ENCODE measurements around the gene PXYLP1.

Gene PXYLP1

GRCh38 chr3:141330235-141330634 lies 98.6 kb downstream of the PXYLP1 start:
- DNase-seq: no peak

GRCh38 chr3:141330718-141331376 lies 99.2 kb downstream of the PXYLP1 start:
- no peak for DNase-seq

- no peak for DNase-seq
These were observed 100.0 kb downstream of the PXYLP1 start for GRCh38 chr3:141331377-141332318.

- DNase-seq: no peak
These were observed 100.8 kb downstream of the PXYLP1 start for GRCh38 chr3:141332416-141332815.

GRCh38 chr3:141333836-141334626 lies 102.4 kb downstream of the PXYLP1 start:
- DNase-seq: no peak

GRCh38 chr3:141334627-141335250 lies 103.1 kb downstream of the PXYLP1 start:
- DNase-seq: no peak

- DNase-seq: no peak
These were observed 104.0 kb downstream of the PXYLP1 start for GRCh38 chr3:141335531-141336061.

- no peak for DNase-seq
These were observed 105.3 kb downstream of the PXYLP1 start for GRCh38 chr3:141336672-141337522.

GRCh38 chr3:141337523-141337854 lies 105.9 kb downstream of the PXYLP1 start:
- DNase-seq: no peak

- DNase-seq: no peak
These were observed 106.4 kb downstream of the PXYLP1 start for GRCh38 chr3:141337991-141338390.

GRCh38 chr3:141338881-141339280 lies 107.3 kb downstream of the PXYLP1 start:
- DNase-seq: no peak

GRCh38 chr3:141341536-141341935 lies 109.9 kb downstream of the PXYLP1 start:
- no peak for DNase-seq

- no peak for DNase-seq
These were observed 110.8 kb downstream of the PXYLP1 start for GRCh38 chr3:141342386-141342785.

- no peak for DNase-seq
These were observed 111.5 kb downstream of the PXYLP1 start for GRCh38 chr3:141343077-141343476.

- DNase-seq: no peak
These were observed 112.2 kb downstream of the PXYLP1 start for GRCh38 chr3:141343865-141344271.
